ENCODE results near the gene OR4A47. TPM values are rescaled to one million over a fixed set of nuclear protein-coding genes. Genes with fewer than 3 reads are reported as not detected.

Gene OR4A47
- total RNA-seq, 1 experiment from 2014 or later: not detected

GRCh38 chr11:48538991-48539390, 50.4 kb downstream of the OR4A47 start (continued):
- TF ChIP-seq KAT7 (CRISPR knock-in tag; IDR thresholded peaks at IDR 0.05; ENCODE audit: borderline replicate concordance) (no peak), NR3C1 (CRISPR knock-in tag; conservative IDR thresholded peaks at IDR 0.05; ENCODE audit: low read depth) (no peak), PREB (CRISPR knock-in tag; IDR thresholded peaks at IDR 0.05; ENCODE audit: borderline replicate concordance) (no peak)

Other genes with a start within 250 kb of the OR4A47 start
- gene OR4X2, start 243.7 kb upstream of the OR4A47 start, total RNA-seq (2021): not detected in 3 replicates
- not detected in 3 replicates for gene OR4X1, start 224.9 kb upstream of the OR4A47 start, total RNA-seq (2021)
- gene OR4S1, start 182.6 kb upstream of the OR4A47 start, total RNA-seq (2021): not detected in 3 replicates
- gene OR4C3, start 163.9 kb upstream of the OR4A47 start, total RNA-seq (2021): not detected in 3 replicates
- gene OR4C5, start 122.3 kb upstream of the OR4A47 start, total RNA-seq (2021): not detected in 3 replicates